NCI-H2107 treated with DMSO at 0.1 percent for 48 hours (cell line): Measurements from ENCODE around the gene PDE8B.
"Not testable (repeated sequence)": the region's sequence is repeated elsewhere in the genome, so short reads cannot be mapped to it uniquely, and the experiment has no call there.

Source experiments
- DNase-seq: peaks from one replicate; lab custom pipeline; 2025; ENCODE audit not compliant: unreplicated experiment; lab: John Stamatoyannopoulos, UW

The PDE8B gene

GRCh38 chr5:77427998-77428397 lies 217.5 kb downstream of the PDE8B start:
- no peak for DNase-seq

- DNase-seq, result no peak
These were observed 218.0 kb downstream of the PDE8B start for GRCh38 chr5:77428526-77428925.

- no peak for DNase-seq
These were observed 220.2 kb downstream of the PDE8B start for GRCh38 chr5:77430726-77431125.

- no peak for DNase-seq
These were observed 220.8 kb downstream of the PDE8B start for GRCh38 chr5:77431286-77431685.

GRCh38 chr5:77431719-77432118 lies 221.2 kb downstream of the PDE8B start:
- DNase-seq, result no peak

- DNase-seq, result peak; percentile 21
These were observed 226.7 kb downstream of the PDE8B start for GRCh38 chr5:77437194-77437593.

GRCh38 chr5:77438071-77438470 lies 227.6 kb downstream of the PDE8B start:
- DNase-seq, result no peak

GRCh38 chr5:77443670-77444069 lies 233.2 kb downstream of the PDE8B start:
- no peak for DNase-seq

- no peak for DNase-seq
These were observed 233.9 kb downstream of the PDE8B start for GRCh38 chr5:77444356-77444755.

- no peak for DNase-seq
These were observed 238.4 kb downstream of the PDE8B start for GRCh38 chr5:77448831-77449230.

GRCh38 chr5:77449277-77449676 lies 238.8 kb downstream of the PDE8B start:
- no peak for DNase-seq

- no peak for DNase-seq
These were observed 239.5 kb downstream of the PDE8B start for GRCh38 chr5:77449981-77450380.

- DNase-seq, result no peak
These were observed 241.9 kb downstream of the PDE8B start for GRCh38 chr5:77452351-77452750.

- no peak for DNase-seq
These were observed 243.6 kb downstream of the PDE8B start for GRCh38 chr5:77454123-77454522.

GRCh38 chr5:77461287-77461686 lies 250.8 kb downstream of the PDE8B start:
- DNase-seq, result no peak

- no peak for DNase-seq
These were observed 253.4 kb downstream of the PDE8B start for GRCh38 chr5:77463905-77464304.

GRCh38 chr5:77468875-77469274 lies 258.4 kb downstream of the PDE8B start:
- DNase-seq, result not testable (repeated sequence)

- not testable (repeated sequence) for DNase-seq
These were observed 264.6 kb downstream of the PDE8B start for GRCh38 chr5:77475041-77475440.
